HUES6 (cell line): ENCODE measurements around the gene BAD.

Experiments used
- H3K27ac ChIP-seq: 2 replicates; pipeline ENCODE4 v1.7.0; 2013; ENCODE audit warnings: low read depth, mild to moderate bottlenecking, low read length, inconsistent platforms
- H3K27me3 ChIP-seq: 2 replicates; pipeline ENCODE4 v1.6.1; 2013; ENCODE audit warnings: low read length; ENCODE audit not compliant: control insufficient read depth, insufficient read depth
- H3K36me3 ChIP-seq: 2 replicates; pipeline ENCODE4 v1.6.1; 2013; ENCODE audit warnings: low read length; ENCODE audit not compliant: control insufficient read depth, insufficient read depth
- H3K4me1 ChIP-seq: 2 replicates; pipeline ENCODE4 v1.6.1; 2013; ENCODE audit warnings: low read length; ENCODE audit not compliant: control insufficient read depth, insufficient read depth
- H3K4me3 ChIP-seq: 2 replicates; pipeline ENCODE4 v1.5.1; 2013; ENCODE audit warnings: low read depth, low read length
- H3K9ac ChIP-seq: one replicate; pipeline ENCODE4 v1.6.1; 2013; ENCODE audit warnings: mild to moderate bottlenecking, low read length
- H3K9me3 ChIP-seq: 2 replicates; pipeline ENCODE4 v1.6.1; 2013; ENCODE audit warnings: low read depth, low read length; ENCODE audit not compliant: control insufficient read depth, insufficient read depth

BAD gene

DNA sequence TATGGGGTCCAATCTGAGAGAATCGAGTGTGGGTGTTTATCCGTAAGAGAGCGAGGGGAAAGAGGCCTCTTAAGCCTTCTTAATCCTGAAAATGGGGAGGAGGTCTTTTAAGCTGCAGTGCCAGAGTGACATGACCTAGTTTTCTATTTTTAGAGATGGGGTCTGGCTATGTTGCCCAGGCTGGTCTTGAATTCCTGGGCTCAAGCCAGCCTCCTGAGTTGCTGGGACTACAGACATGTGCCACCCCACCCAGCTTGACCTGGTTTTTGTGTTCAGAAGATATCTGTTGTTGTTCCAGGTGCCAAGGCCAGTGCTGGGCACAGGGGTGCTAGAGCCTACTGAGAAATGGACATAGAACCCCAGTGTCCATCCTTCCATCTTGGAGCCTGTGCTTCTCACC is 1.4 kb downstream of the BAD start:
- Histone ChIP-seq H3K9me3 (no peaks in the 10 kb centered on the region), H3K4me3 (no peak overlapping the region), H3K27ac (no peak overlapping the region)

DNA sequence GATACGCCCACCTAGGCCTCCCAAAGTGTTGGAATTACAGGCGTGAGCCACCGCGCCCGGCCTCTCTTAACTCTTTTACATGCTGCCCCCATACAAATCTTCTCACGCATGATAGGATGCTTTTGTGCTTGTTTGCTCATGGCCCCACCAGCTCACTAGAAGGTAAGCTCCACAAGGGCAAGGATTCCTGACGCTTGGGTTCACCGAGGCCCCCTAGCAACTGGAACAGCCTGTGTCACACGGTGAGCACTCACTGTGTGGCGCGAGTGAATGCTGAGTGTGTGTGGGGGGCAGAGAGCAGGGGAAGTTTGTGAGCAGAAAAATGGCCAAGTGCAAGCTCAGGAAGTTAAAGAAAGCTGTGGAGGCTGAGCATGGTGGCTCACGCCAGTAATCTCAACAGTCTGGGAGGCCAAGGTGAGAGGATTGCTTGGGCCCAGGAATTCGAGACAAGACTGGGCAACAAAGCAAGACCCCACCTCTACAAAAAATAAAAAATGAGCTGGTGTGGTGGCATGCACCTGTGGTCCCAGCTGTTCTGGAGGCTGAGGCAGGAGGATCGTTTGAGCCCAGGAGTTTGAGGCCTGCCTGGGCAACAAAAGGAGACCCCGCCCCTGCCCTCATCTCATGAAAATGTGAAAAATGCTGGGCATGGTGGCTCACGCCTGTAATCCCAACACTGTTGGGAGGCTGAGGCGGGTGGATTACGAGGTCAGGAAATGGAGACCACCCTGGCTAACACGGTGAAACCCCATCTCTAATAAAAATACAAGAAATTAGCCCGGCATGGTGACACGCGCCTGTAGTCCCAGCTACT is 2.3 kb downstream of the BAD start:
- no peak overlapping the region for H3K9ac ChIP-seq
- H3K27ac ChIP-seq: no peak overlapping the region
- H3K4me1 ChIP-seq: peaks cover 5% of the 10 kb centered on the region; the same call in 1 of the 2 replicates
- H3K36me3 ChIP-seq: peaks cover 12% of the 10 kb centered on the region
- H3K9me3 ChIP-seq: no peaks in the 10 kb centered on the region
- H3K4me3 ChIP-seq: no peak overlapping the region
- no peaks in the 10 kb centered on the region for H3K27me3 ChIP-seq

More for the DNA sequence above, 1.4 kb downstream of the BAD start:
- Histone ChIP-seq H3K9ac (peak overlapping the region; percentile 35), H3K4me1 (peaks cover 5% of the 10 kb centered on the region; the same call in 1 of the 2 replicates), H3K36me3 (peaks cover 13% of the 10 kb centered on the region; the same call in 1 of the 2 replicates), H3K27me3 (0 out of 2 replicates have a peak, but pooled peaks cover 1% of the 10 kb centered on the region)

DNA sequence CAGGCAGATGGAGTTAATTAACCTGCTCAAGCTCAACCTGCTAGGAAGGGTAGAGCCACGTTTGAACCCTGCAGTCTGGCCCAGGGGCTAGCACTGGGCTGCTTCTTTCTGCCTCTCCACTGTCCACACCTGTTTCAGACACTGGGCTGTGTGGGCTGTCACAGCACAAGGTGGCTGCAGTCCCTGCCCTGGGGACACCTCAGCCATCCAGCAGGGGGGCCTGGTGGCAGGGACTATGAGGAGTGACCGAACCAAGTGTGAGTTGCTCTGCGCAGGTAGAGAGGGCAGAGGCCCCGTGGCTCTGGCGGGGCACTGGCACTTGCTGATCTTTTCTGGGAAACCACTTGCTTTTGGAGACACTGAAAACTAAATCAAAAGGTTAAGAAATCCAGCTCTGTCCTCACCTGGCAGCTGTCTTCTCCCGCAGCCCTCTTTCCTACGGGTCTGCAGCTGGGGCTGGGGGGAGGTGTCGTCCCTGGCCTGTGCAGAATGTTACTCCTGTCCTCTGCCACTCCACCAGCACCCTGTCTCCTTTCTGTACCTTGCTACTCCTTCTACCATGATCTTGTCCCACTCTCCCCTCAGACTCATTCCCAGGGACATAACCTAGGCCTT is 5.8 kb downstream of the BAD start:
- Histone ChIP-seq H3K4me3 (no peak overlapping the region), H3K9me3 (no peaks in the 10 kb centered on the region), H3K4me1 (peaks cover 14% of the 10 kb centered on the region; the same call in 1 of the 2 replicates), H3K27ac (no peak overlapping the region), H3K36me3 (peaks cover 20% of the 10 kb centered on the region), H3K9ac (no peak overlapping the region), H3K27me3 (no peaks in the 10 kb centered on the region)

DNA sequence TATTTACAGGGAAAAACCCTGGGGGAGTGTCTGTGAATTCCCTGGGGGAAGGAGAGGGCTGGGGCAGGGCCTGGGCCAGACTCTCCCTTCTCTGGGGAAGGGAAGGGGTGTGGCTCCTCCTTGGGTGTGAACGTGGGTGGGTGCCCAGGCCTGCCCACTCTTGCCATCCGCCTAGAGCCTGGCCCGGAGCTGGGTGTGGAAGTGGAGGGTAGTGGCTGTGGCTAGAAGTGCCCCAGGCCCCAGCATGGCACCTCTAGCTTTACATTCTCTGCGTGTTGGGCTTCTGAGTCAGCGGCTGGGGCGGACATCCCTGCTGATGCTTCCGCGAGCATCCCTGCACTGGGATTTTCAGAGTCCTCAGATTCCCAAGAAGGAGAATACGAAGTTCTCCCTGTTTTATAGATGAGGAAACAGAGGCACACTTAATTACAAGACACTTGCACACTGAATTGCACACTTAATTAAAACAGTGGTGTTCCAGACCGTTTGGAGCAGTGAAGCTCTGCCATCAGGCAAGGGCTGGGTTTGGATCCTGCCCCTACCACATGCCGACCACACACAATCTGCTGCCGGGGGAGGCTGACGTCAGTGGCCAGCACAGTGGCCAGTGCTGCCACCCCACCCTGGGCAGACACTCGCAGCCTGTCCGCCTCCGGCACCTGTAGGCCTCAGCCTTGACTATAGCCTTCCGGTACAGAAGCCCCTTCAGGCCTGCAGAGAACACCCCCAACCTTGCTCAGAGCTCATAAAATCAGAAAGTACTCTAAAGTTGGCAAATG is 7.6 kb downstream of the BAD start:
- H3K36me3 ChIP-seq: peaks cover 16% of the 10 kb centered on the region
- H3K27ac ChIP-seq: no peak overlapping the region
- H3K4me3 ChIP-seq: no peak overlapping the region
- peaks cover 17% of the 10 kb centered on the region; the same call in 1 of the 2 replicates for H3K4me1 ChIP-seq
- H3K27me3 ChIP-seq: no peaks in the 10 kb centered on the region
- H3K9ac ChIP-seq: no peak overlapping the region
- no peaks in the 10 kb centered on the region for H3K9me3 ChIP-seq

DNA sequence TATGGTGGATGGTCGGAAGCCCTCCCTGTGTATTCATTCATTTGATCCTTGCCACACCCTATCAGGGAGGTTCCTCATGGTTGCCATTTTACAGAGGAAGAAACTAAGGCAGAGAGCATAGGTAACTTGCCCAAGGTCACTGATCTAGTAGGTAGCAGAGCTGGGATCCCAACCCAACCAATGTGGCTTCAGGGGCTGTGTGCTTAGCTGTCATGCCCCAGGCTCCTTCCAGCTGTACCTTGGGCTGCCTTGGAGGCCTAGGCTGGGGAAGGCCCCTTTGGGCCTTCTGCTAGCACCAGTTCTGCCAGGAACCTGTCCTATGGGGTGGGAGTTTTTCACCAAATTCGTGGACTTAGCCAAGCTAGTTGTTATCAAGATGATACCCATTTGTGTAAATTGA is 8.6 kb downstream of the BAD start:
- Histone ChIP-seq H3K36me3 (peaks cover 16% of the 10 kb centered on the region), H3K27ac (no peak overlapping the region), H3K9ac (no peak overlapping the region)

DNA sequence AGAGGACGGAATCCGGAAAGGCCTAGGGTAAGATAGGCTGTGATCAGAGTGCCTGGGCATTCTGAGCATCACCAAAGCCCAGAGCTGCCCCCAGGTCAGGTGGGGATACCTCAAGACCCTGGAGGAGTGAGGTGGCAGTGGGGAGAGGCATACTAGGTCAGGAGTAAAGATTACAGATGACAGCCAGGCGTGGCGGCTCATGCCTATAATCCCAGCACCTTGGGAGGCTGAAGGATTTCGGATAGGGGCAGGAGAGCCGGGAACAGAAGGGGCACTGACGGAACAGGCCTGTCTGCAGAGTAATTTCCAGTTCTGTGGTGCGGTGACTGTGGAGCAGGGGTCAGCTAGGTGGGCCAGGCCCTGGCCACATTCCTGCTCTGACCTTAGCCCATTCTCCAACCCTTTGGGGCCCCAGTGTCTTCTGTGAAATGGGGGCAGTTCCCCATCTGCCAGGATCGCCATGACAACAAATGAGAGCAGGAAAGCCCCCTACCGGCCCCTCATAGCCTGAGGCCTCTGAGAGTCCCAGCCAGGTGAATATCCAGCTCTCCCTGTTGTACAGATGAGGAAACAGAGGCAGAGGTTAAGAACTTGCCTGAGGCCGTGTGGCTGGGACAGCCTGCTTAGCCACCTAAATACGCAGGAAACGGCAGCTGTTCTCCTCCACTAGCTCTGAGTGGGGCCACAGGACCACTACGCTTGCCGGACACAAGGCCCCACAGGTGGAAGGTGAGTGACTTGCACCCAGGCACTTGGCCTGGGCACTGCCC is 9.2 kb downstream of the BAD start:
- Histone ChIP-seq H3K4me1 (peaks cover 19% of the 10 kb centered on the region; the same call in 1 of the 2 replicates), H3K27me3 (no peaks in the 10 kb centered on the region), H3K4me3 (no peak overlapping the region), H3K9me3 (no peaks in the 10 kb centered on the region), H3K9ac (no peak overlapping the region), H3K36me3 (peaks cover 16% of the 10 kb centered on the region), H3K27ac (no peak overlapping the region)

More for the DNA sequence above, 8.6 kb downstream of the BAD start:
- Histone ChIP-seq H3K9me3 (no peaks in the 10 kb centered on the region), H3K4me3 (no peak overlapping the region), H3K27me3 (no peaks in the 10 kb centered on the region), H3K4me1 (peaks cover 19% of the 10 kb centered on the region; the same call in 1 of the 2 replicates)

DNA sequence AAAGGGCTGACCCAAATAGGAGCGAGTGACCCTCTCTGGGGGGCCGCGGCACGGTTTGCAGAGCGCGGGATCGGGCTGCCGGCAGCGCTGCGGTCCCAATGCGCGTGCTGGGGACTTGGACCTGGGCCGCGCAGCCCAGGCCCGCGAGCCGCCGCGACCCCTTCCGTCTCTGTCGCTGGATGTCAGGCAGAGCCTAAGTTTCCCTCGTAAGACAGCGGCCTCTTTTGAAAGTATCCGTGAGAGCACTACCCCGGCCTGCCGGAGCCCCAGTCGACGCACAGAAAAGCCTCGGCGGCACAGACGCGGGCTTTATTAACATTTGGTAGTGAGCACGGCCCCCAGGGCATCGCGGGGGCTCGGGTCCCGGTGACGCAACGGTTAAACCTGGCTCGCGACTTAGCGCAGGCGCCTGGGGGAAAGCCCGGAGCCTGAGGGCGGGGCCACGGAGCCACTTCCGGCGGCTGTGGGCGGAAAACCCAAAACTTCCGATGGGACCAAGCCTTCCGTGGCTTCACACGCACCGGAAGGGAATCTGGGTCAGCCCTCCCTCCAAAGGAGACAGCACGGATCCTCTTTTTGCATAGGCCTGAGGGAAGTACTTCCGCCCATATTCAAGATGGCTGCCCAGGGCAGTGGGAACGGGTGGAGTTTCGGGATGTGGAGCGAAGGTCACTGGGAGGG is 14.8 kb downstream of the BAD start:
- Histone ChIP-seq H3K9me3 (no peaks in the 10 kb centered on the region), H3K4me3 (peak overlapping the region; percentile 87), H3K27ac (peak overlapping the region; percentile 82), H3K36me3 (peaks cover 22% of the 10 kb centered on the region), H3K27me3 (no peaks in the 10 kb centered on the region), H3K4me1 (peaks cover 19% of the 10 kb centered on the region), H3K9ac (peak overlapping the region; percentile 88)

DNA sequence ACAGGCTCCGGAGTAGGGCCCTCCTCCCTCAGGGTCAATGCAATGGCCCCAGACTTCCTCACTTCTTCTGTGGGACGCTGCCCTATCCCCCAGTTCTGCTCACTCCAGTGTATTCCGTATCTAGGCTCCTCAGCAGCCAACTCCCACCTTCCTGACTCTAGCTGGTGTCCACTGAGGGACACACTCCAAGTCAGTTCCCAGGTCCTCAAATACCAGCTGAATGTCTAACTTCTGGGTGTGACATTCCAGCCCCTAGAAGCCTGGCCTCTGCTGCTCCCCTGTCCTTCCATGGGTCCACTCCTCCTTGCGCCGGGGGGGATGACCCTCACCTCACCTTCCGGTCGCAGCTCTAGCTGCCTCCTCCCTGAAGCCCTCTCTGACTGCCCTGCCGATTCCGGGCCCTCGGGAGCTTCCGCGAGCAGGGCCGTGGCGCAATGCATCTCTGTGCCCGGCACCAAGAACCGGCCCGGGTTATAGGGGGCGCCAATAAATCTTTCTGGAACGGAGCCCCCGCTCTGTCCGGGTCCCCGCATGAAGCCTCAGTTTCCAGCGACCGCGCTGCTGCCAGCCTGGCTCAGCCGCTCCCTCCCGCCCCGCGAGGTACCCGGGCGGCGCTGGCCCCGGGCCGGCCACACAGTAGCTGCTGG is 15.4 kb downstream of the BAD start:
- no peaks in the 10 kb centered on the region for H3K27me3 ChIP-seq
- no peaks in the 10 kb centered on the region for H3K9me3 ChIP-seq
- H3K4me3 ChIP-seq: peak overlapping the region; percentile 87
- peak overlapping the region; percentile 82 for H3K27ac ChIP-seq
- H3K4me1 ChIP-seq: peaks cover 19% of the 10 kb centered on the region
- peak overlapping the region; percentile 88 for H3K9ac ChIP-seq
- peaks cover 29% of the 10 kb centered on the region for H3K36me3 ChIP-seq

DNA sequence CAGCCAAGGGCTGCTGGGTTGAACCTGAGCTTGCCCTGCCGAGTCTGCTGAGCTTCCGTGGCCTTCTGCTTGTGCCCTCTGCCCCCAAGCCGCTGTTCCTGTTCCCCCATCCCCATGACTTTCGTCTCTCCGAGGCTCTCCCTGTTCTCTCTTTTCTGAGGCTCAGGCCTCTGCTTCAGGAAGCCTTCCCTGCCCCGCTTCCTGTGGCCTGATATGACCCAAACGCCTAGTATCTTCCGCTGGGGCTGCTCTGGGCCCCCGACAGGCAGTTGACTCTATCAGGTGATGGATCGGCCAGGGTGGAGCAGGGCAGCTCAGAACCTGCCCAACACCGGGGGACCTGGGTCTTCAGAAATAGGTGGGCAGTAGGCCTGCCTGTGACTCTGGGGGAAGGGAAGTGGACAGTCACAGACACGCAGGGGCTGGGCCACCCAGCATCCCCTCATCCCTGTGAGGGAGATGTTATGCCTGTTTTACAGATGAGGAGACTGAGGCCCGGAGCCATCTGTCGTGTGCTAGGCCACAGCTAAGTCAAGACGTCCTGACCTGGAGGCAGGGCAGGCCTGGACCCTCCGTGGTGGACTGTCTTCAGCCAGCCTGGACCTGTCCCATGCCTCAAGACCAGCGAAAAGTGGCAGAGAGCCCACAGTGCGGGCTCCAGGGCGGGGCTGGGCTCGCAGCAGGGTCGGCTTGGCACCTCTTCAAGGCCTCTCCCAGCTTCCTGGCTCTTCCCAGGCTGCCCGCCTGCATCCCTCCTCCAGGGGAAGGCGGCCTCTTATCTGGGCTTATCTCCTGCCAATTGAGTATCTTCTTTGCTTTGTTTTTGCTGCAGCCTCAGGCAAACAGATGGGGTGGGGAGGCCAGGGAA is 16.2 kb downstream of the BAD start:
- peaks cover 35% of the 10 kb centered on the region for H3K36me3 ChIP-seq
- no peaks in the 10 kb centered on the region for H3K27me3 ChIP-seq
- H3K4me1 ChIP-seq: peaks cover 16% of the 10 kb centered on the region
- H3K27ac ChIP-seq: no peak overlapping the region
- peak overlapping the region; percentile 88 for H3K9ac ChIP-seq
- H3K9me3 ChIP-seq: no peaks in the 10 kb centered on the region
- peak overlapping the region; percentile 87 for H3K4me3 ChIP-seq
